Thymus (tissue), 11 donors: ENCODE data around the gene CALU. TPM values are rescaled to one million over a fixed set of nuclear protein-coding genes. Genes with fewer than 3 reads are reported as not detected.

Experiments
- DNase-seq, 9 donors: peaks; one replicate each; pipeline ENCODE4 v3.0.0-alpha.2; 2013; ENCODE audit warnings: low spot score in 9 of 9, low read depth in 6 of 9, missing footprints in 1 of 9
- H3K27ac ChIP-seq, 2 donors: one replicate each; pipeline ENCODE4 v1.5.1; 2013; ENCODE audit warnings: control low read depth in 1 of 2, low read depth in 1 of 2, low read length in 1 of 2, mild to moderate bottlenecking in 1 of 2, moderate library complexity in 1 of 2
- H3K27me3 ChIP-seq, 2 donors: one replicate each; pipeline ENCODE4 v1.5.1; 2013; ENCODE audit warnings: low read length in 1 of 2; ENCODE audit not compliant: control insufficient read depth in 2 of 2, insufficient read depth in 1 of 2
- H3K36me3 ChIP-seq, 2 donors: one replicate each; pipeline ENCODE4 v1.5.1; 2013; ENCODE audit warnings: low read length in 1 of 2, mild to moderate bottlenecking in 1 of 2, moderate library complexity in 1 of 2; ENCODE audit not compliant: control insufficient read depth in 2 of 2, insufficient read depth in 2 of 2
- H3K4me1 ChIP-seq, 2 donors: one replicate each; pipeline ENCODE4 v1.5.1; 2013; ENCODE audit warnings: low read length in 2 of 2; ENCODE audit not compliant: control insufficient read depth in 2 of 2, insufficient read depth in 2 of 2
- H3K4me3 ChIP-seq, 2 donors: one replicate each; pipeline ENCODE4 v1.5.1; 2013; ENCODE audit warnings: low read length in 2 of 2, control low read depth in 1 of 2, mild to moderate bottlenecking in 1 of 2
- H3K9me3 ChIP-seq, 2 donors: one replicate each; pipeline ENCODE4 v1.5.1; 2013; ENCODE audit warnings: low read length in 1 of 2, mild to moderate bottlenecking in 1 of 2; ENCODE audit not compliant: control insufficient read depth in 2 of 2, insufficient read depth in 1 of 2
- WGBS: extraction: QIAGEN DNeasy Blood & Tissue Kit; methylation state at CpG from one replicate; pipeline ENCODE4 v1.1.7; 2013; 5-methylcytosine and 5-hydroxymethylcytosine counted together
- polyA plus RNA-seq: library from polyadenylated mRNA; stranded (reverse); fragments of 200-250 nt; gene quantifications from one replicate; pipeline ENCODE4 v1.2.3, GENCODE V29; 2013
- total RNA-seq: library from RNA; stranded (reverse); fragments of 120-200 nt; gene quantifications from one replicate; pipeline ENCODE4 v1.2.4, GENCODE V29; 2013
- donor health status: healthy.

Gene CALU
- total and polyA plus RNA-seq, 2 donors, result 22.2 to 44.4 TPM

DNA sequence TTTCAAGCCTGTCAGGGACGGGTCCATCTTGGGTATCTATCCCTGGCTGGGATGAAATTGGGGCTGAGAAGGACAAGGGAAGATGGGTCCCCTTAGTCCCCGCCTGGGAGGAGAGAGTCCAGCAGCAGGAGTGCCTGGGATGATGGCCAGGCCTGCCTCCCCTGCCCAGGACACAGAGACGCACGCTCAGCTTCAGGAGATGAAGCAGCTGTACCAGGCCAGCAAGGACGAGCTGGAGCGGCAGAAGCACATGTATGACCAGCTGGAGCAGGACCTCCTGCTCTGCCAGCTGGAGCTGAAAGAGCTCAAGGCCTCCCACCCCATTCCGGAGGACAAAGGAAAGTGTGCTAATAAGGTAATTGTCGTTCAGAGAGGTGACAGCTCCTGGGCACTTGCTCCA, 68.0 kb downstream of the CALU start:
- WGBS, result 98% methylated on average over 8 of the region's 8 CpGs
- H3K4me3 ChIP-seq, result no peak overlapping the region
- H3K4me1 ChIP-seq, result no peaks in the 10 kb centered on the region
- no peaks in the 10 kb centered on the region for H3K27me3 ChIP-seq
- no peaks in the 10 kb centered on the region for H3K9me3 ChIP-seq
- peaks cover 12 to 13% of the 10 kb centered on the region in 2 donors for H3K36me3 ChIP-seq
- no peak for DNase-seq
- H3K27ac ChIP-seq, result no peak overlapping the region

DNA sequence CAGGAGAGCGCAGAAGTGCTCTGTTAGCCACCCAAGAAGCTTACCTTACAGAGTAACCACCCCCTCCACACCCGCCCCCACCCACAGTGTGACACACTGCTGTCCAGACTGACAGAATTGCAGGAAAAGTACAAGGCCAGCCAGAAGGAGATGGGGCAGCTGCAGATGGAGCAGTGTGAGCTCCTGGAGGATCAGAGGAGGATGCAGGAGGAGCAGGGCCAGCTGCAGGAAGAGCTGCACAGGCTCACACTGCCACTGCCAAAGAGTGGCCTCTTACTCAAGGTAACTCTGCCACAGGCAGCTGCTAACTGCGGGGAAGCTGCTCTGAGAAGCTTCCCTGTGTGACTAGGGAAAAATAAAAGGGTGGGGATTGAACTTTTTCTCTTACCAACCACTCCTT, 70.2 kb downstream of the CALU start:
- no peak overlapping the region for H3K4me3 ChIP-seq
- no peak for DNase-seq
- WGBS, result 97% methylated on average over 3 of the region's 3 CpGs
- peaks cover 11 to 13% of the 10 kb centered on the region in 2 donors for H3K36me3 ChIP-seq
- no peaks in the 10 kb centered on the region for H3K9me3 ChIP-seq
- no peaks in the 10 kb centered on the region for H3K27me3 ChIP-seq
- H3K27ac ChIP-seq, result no peak overlapping the region
- H3K4me1 ChIP-seq, result no peaks in the 10 kb centered on the region

DNA sequence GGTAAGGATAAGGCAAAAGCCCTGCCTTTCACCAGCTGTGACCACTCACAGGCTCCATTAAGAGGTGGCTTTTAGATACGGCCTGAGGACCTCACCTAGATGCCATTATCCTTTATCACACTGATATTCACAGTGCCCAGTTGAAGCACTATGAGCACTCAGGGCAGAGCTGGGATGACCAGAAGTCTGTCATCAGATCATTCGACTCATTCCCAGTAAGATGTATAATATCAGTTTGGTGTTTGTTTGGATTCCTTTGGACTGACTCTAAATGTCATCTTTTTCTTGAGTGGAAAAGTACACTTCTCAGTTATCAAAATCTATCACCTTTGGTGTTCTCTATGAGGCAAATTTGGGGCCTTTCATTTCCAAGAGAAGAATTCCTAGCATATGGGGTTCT, 71.3 kb downstream of the CALU start:
- Histone ChIP-seq H3K9me3 (no peaks in the 10 kb centered on the region), H3K4me3 (no peak overlapping the region), H3K36me3 (peaks cover 4 to 7% of the 10 kb centered on the region in 2 donors), H3K27me3 (no peaks in the 10 kb centered on the region), H3K4me1 (no peaks in the 10 kb centered on the region), H3K27ac (no peak overlapping the region)
- whole genome bisulfite sequencing, result 95% methylated on average over 2 of the region's 2 CpGs
- no peak for DNase-seq

DNA sequence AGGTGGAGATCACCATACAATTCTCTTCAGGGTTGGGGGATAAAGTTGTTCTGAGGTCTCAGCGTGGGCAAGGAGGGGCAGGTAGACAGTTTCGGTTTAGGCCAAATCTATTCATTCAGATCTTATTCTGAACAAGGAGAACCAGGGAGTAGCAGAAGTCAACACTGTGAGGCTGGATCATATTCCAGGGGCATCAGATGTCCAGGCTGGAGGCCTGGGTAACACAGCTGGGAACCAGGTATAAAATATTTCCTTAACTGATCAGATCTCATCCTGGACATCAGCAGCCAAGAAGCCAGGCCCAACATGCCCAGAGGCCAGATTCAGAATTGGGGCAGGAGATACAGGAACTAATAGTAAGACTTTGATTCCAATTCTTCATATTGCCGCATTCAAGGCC, 71.8 kb downstream of the CALU start:
- DNase-seq, result no peak
- H3K4me1 ChIP-seq, result no peaks in the 10 kb centered on the region
- no peaks in the 10 kb centered on the region for H3K9me3 ChIP-seq
- no peaks in the 10 kb centered on the region for H3K27me3 ChIP-seq
- no peak overlapping the region for H3K27ac ChIP-seq
- peaks cover 3 to 6% of the 10 kb centered on the region in 2 donors for H3K36me3 ChIP-seq
- no peak overlapping the region for H3K4me3 ChIP-seq
- 96% methylated on average over 3 of the region's 3 CpGs for WGBS

DNA sequence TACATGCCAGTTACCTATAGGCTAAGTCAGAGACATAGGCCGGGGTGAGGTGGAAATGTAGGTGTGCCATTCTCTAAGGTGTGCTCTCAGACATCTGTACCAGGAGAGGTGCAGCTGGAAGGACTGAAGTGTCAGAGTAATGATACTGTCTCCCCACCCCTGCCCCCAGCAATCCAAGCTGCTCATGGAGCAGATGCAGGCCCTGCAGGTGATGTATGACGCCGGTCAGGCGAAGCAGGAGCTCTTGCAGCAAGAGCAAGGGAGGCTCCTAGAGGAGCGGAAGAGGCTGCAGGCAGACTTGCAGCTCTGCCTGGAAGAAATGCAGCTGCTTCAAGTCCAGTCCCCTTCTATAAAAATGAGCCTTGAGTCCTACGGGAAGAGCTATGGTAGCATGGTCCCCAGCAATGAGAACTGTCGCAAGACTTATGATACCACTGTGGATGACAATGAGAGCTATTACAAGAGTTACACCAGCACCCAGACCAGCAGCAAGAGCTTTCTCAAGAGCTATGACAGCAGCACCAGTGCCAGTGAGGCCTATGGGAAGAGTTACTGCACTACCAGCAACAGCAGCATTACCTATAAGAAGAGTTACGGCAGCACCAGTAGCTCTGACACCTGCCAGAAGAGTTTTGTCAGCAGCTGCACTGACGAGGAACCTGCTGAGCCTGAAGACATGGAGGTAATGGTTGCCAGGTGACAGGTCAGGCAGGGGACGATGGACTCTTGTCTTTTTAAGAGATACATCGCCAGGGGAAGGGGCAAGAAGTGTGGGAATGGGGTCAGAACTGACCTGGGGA, 72.7 kb downstream of the CALU start:
- DNase-seq, result no peak
- Histone ChIP-seq H3K9me3 (no peaks in the 10 kb centered on the region), H3K4me3 (no peak overlapping the region), H3K36me3 (peaks cover 3 to 6% of the 10 kb centered on the region in 2 donors), H3K4me1 (no peaks in the 10 kb centered on the region), H3K27ac (no peak overlapping the region), H3K27me3 (no peaks in the 10 kb centered on the region)
- 97% methylated on average over 11 of the region's 11 CpGs for WGBS

DNA sequence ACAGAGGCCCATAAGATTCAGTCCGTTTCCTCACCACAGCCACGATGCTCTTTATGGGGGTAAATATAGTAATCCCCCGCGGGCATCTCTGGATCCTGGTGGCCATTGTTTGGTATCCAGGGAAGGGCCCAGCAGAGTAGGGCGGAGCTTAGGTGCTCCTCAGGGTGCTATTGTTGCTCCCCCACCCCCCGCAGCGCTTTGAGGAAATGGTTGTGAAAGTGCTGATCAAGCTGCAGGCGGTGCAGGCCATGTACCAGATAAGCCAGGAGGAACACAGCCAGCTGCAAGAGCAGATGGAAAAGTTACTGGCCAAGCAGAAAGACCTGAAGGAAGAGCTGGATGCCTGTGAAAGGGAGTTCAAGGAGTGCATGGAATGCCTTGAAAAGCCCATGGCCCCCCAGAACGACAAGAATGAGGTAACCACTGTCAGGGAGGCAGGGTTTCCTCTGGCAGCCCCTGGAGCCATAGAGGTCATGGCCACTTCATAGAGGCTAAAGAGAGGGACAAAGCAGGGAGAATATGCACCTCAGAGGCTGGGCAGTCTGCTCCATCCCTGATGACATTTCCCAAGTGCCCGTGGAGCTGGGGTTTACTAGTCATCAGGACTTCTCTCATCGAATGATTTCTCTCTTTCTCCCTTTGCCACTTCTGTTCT, 73.5 kb downstream of the CALU start:
- Histone ChIP-seq H3K27me3 (no peaks in the 10 kb centered on the region), H3K36me3 (no peaks in the 10 kb centered on the region), H3K9me3 (no peaks in the 10 kb centered on the region), H3K4me1 (no peaks in the 10 kb centered on the region), H3K27ac (no peak overlapping the region), H3K4me3 (no peak overlapping the region)
- no peak for DNase-seq
- WGBS, result 87% methylated on average over 11 of the region's 11 CpGs

DNA sequence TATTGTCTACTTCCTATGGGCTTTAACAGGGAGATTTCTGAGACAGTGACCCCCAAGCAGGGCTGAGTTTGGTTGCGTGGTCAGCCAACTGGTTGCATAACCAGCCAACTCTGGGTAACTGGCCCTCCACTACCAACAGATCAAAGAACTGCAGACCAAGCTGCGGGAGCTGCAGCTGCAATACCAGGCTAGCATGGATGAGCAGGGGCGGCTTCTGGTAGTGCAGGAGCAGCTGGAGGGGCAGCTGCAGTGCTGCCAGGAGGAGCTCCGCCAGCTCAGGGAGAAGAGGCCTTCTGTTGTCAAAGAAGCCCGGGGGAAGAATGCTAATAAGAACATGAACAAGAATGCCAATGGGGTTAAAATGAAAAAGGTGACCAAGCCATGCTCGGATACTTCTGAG, 75.3 kb downstream of the CALU start:
- Histone ChIP-seq H3K4me1 (no peaks in the 10 kb centered on the region), H3K36me3 (no peaks in the 10 kb centered on the region), H3K27me3 (no peaks in the 10 kb centered on the region), H3K27ac (no peak overlapping the region), H3K9me3 (no peaks in the 10 kb centered on the region), H3K4me3 (no peak overlapping the region)
- no peak for DNase-seq
- WGBS, result 96% methylated on average over 6 of the region's 6 CpGs

DNA sequence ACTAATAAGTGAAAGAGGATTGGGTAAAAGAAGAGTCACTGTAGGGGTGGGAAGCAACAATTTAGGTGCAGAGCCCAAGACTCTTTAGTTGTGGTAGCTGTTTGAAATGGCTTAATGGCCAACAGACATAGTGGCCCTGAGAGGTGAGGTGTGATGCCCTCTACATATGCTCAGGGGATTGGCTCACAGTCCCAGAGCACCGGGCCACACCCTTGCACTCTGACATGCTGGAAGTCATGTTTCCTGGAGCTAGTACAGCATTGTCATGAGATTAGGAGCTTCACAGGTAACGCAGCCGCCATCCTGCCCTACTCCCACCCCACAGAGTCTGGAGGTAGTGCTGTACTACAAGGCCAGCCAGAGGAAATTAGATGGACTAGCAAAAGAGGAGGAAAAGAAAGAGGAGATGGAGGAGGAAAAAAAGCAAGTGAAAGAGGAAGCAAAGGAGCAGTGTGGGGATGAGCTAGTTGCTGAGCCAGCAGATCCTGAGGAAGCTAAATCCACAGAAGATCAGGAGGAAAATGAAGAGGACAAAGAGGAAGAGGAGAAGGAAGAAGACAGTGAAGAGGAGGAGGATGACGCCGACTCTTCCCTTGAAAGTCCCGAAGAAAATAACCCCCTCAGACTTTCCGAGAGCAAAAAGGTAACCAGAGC, 76.3 kb downstream of the CALU start:
- Histone ChIP-seq H3K27me3 (no peaks in the 10 kb centered on the region), H3K36me3 (no peaks in the 10 kb centered on the region), H3K27ac (no peak overlapping the region), H3K4me3 (no peak overlapping the region), H3K4me1 (no peaks in the 10 kb centered on the region), H3K9me3 (no peaks in the 10 kb centered on the region)
- WGBS, result 96% methylated on average over 7 of the region's 7 CpGs
- DNase-seq, result no peak

DNA sequence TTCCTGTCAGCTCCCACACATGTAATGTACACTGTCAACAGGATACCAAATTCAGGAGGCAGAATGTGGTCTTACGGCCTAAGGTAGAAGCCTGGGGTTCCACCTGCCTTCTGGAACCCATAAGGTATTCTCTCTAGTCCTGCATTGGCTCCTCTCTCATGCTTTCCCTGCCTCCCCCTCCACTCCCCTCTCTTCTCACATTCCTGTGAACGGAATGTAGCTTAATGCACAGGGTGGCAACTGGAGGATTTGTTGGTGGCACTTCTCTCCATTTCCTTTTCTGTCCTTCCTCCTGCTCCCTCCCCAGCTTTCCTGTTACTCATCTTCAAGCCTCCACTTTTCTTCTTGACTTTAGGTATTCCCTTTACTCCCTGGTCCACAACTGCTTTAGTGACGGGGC, 79.5 kb downstream of the CALU start:
- WGBS, result 93% methylated on average over 3 of the region's 3 CpGs
- Histone ChIP-seq H3K36me3 (no peaks in the 10 kb centered on the region), H3K27ac (no peak overlapping the region), H3K9me3 (no peaks in the 10 kb centered on the region), H3K4me1 (no peaks in the 10 kb centered on the region), H3K4me3 (no peak overlapping the region), H3K27me3 (peaks cover 0 to 2% of the 10 kb centered on the region in 2 donors)
- DNase-seq, result no peak
